RWPE1 (cell line): ENCODE results near the gene RALGPS1.

ENCODE experiments used
- CTCF ChIA-PET: fragments of 350-600 bp; sonication (Branson Sonifier 250); formaldehyde crosslinking; extraction: SDS; loops from one replicate; lab custom pipeline; 2021; lab: Yijun Ruan, JAX
- POLR2A ChIA-PET: fragments of 400-600 bp; formaldehyde crosslinking; extraction: SDS; loops from one replicate; lab custom pipeline; 2020; ENCODE audit warnings: antibody characterized with exemption; ENCODE audit not compliant: low non-redundant PET; lab: Yijun Ruan, JAX
- DNase-seq: peaks from one replicate; pipeline ENCODE4 v3.0.0; 2012; ENCODE audit warnings: low spot score
- H3K27ac ChIP-seq: fragments of 450-650 bp; 2 replicates; pipeline ENCODE4 v1.5.1; 2017
- TF ChIP-seq, protein P1 (sequence below): fragments of 450-650 bp; conservative IDR thresholded peaks from 2 replicates; pipeline ENCODE4 v1.5.1; 2017; ENCODE audit warnings: low read depth, mild to moderate bottlenecking

The RALGPS1 gene

GRCh38 chr9:126876531-126876930 is 38.1 kb upstream of the RALGPS1 start:
- TF ChIP-seq, protein P1, sequence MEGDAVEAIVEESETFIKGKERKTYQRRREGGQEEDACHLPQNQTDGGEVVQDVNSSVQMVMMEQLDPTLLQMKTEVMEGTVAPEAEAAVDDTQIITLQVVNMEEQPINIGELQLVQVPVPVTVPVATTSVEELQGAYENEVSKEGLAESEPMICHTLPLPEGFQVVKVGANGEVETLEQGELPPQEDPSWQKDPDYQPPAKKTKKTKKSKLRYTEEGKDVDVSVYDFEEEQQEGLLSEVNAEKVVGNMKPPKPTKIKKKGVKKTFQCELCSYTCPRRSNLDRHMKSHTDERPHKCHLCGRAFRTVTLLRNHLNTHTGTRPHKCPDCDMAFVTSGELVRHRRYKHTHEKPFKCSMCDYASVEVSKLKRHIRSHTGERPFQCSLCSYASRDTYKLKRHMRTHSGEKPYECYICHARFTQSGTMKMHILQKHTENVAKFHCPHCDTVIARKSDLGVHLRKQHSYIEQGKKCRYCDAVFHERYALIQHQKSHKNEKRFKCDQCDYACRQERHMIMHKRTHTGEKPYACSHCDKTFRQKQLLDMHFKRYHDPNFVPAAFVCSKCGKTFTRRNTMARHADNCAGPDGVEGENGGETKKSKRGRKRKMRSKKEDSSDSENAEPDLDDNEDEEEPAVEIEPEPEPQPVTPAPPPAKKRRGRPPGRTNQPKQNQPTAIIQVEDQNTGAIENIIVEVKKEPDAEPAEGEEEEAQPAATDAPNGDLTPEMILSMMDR: no peak
- no peak overlapping the region for H3K27ac ChIP-seq
- ChIA-PET CTCF (no interaction called here), POLR2A (no interaction called here)
- DNase-seq: no peak

DNA sequence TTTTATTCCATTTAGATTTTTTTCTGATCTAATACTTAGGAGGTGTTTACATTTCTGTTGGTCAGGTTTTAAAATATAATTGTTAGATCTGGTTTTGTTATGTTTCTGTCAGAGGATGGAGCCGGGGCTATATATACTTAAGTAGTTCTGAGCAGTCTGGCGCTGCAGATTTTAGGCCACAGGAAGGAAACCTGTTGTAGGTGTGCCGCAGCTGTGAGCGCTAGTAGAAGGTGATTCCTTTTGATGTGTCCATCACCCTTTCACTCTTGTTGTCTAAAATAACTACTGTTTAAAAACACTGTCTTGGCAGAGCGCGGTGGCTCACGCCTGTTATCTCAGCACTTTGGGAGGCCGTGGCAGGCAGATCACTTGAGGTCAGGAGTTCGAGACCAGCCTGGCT is 37.2 kb upstream of the RALGPS1 start:
- ChIA-PET POLR2A (no interaction called here), CTCF (no interaction called here)
- TF ChIP-seq, protein P1: no peak
- no peak for DNase-seq
- H3K27ac ChIP-seq: no peak overlapping the region

GRCh38 chr9:126879288-126879687 is 35.3 kb upstream of the RALGPS1 start:
- POLR2A ChIA-PET: interaction anchor here (0.7 kb wide), 1 partner anchor 53 kb away, joined by 4 read pairs; no protein-coding TSS in a partner anchor
- CTCF ChIA-PET: no interaction called here
- no peak for DNase-seq
- TF ChIP-seq, protein P1: no peak
- H3K27ac ChIP-seq: no peak overlapping the region

GRCh38 chr9:126880226-126880946 is 34.2 kb upstream of the RALGPS1 start:
- no peak for DNase-seq
- TF ChIP-seq, protein P1: no peak
- ChIA-PET POLR2A (no interaction called here), CTCF (interaction anchor here (0.6 kb wide), 1 partner anchor 8 kb away, joined by 3 read pairs; no protein-coding TSS in a partner anchor)
- H3K27ac ChIP-seq: no peak overlapping the region

DNA sequence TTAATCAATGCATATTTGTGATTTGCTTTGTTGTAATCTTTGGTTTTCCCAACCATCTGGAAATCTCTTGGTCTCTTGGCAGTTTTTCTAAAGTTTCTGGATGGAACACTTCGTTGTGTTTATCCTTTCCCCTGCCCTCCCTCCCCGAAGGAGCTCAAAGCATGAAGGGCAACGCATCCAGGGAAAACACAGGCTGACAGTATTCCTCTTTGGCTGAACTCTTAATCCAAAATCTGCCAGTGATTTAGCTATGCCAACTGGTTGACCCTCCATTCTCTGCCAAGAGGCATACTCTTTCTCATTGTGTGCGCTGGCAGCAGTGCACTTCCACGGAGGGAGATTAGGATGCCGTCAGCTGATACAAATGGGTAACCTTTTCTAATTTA is 33.6 kb upstream of the RALGPS1 start:
- POLR2A ChIA-PET: no interaction called here
- no peak for DNase-seq
- no peak overlapping the region for H3K27ac ChIP-seq
- CTCF ChIA-PET: interaction anchor here (0.6 kb wide), 1 partner anchor 9 kb away, joined by 3 read pairs; no protein-coding TSS in a partner anchor
- TF ChIP-seq, protein P1: no peak

- POLR2A ChIA-PET: no interaction called here
- no peak for DNase-seq
- TF ChIP-seq, protein P1: no peak
- CTCF ChIA-PET: interaction anchor here (0.6 kb wide), 1 partner anchor 518 kb away, joined by 3 read pairs; no protein-coding TSS in a partner anchor
- no peak overlapping the region for H3K27ac ChIP-seq
Measured at GRCh38 chr9:126882746-126883145, 31.8 kb upstream of the RALGPS1 start.
